Activated naive CD4-positive, alpha-beta T cell treated with Interleukin-2 at 50 U/mL for 16 hours (primary cell): ENCODE results near the gene LIPC.

Experiments used
- DNase-seq: peaks from one replicate; pipeline ENCODE4 v3.0.0-alpha.2; 2020

The LIPC gene

GRCh38 chr15:58522391-58522790 lies 90.6 kb downstream of the LIPC start:
- no peak for DNase-seq

GRCh38 chr15:58522865-58523264 lies 91.1 kb downstream of the LIPC start:
- DNase-seq: no peak

- no peak for DNase-seq
These were observed 91.8 kb downstream of the LIPC start for GRCh38 chr15:58523634-58524033.

GRCh38 chr15:58524247-58524646 lies 92.5 kb downstream of the LIPC start:
- no peak for DNase-seq

GRCh38 chr15:58525991-58526421 lies 94.2 kb downstream of the LIPC start:
- no peak for DNase-seq

GRCh38 chr15:58526647-58527192 lies 94.9 kb downstream of the LIPC start:
- no peak for DNase-seq

- no peak for DNase-seq
These were observed 95.9 kb downstream of the LIPC start for GRCh38 chr15:58527573-58528187.

GRCh38 chr15:58528188-58528870 lies 96.5 kb downstream of the LIPC start:
- no peak for DNase-seq

GRCh38 chr15:58529041-58529440 lies 97.2 kb downstream of the LIPC start:
- DNase-seq: no peak

- DNase-seq: no peak
These were observed 98.3 kb downstream of the LIPC start for GRCh38 chr15:58530056-58530590.

GRCh38 chr15:58532126-58532525 lies 100.3 kb downstream of the LIPC start:
- no peak for DNase-seq

GRCh38 chr15:58534556-58534955 lies 102.8 kb downstream of the LIPC start:
- DNase-seq: no peak

GRCh38 chr15:58535337-58535736 lies 103.5 kb downstream of the LIPC start:
- no peak for DNase-seq

- no peak for DNase-seq
These were observed 104.1 kb downstream of the LIPC start for GRCh38 chr15:58535894-58536293.

- DNase-seq: no peak
These were observed 104.6 kb downstream of the LIPC start for GRCh38 chr15:58536414-58536813.

- no peak for DNase-seq
These were observed 105.2 kb downstream of the LIPC start for GRCh38 chr15:58537033-58537432.

- no peak for DNase-seq
These were observed 106.5 kb downstream of the LIPC start for GRCh38 chr15:58538225-58538727.

GRCh38 chr15:58538901-58539300 lies 107.1 kb downstream of the LIPC start:
- no peak for DNase-seq

- no peak for DNase-seq
These were observed 107.8 kb downstream of the LIPC start for GRCh38 chr15:58539548-58539947.

- DNase-seq: no peak
These were observed 109.8 kb downstream of the LIPC start for GRCh38 chr15:58541410-58542087.

- no peak for DNase-seq
These were observed 112.0 kb downstream of the LIPC start for GRCh38 chr15:58543664-58544335.

GRCh38 chr15:58544756-58545155 lies 113.0 kb downstream of the LIPC start:
- no peak for DNase-seq
